ENCODE data around the gene FCHSD2.
A peak's percentile ranks its signal among the peaks of the same experiment; 100 is the strongest.
"Not testable (repeated sequence)": the region's sequence is repeated elsewhere in the genome, so short reads cannot be mapped to it uniquely, and the experiment has no call there.

Gene FCHSD2

DNA sequence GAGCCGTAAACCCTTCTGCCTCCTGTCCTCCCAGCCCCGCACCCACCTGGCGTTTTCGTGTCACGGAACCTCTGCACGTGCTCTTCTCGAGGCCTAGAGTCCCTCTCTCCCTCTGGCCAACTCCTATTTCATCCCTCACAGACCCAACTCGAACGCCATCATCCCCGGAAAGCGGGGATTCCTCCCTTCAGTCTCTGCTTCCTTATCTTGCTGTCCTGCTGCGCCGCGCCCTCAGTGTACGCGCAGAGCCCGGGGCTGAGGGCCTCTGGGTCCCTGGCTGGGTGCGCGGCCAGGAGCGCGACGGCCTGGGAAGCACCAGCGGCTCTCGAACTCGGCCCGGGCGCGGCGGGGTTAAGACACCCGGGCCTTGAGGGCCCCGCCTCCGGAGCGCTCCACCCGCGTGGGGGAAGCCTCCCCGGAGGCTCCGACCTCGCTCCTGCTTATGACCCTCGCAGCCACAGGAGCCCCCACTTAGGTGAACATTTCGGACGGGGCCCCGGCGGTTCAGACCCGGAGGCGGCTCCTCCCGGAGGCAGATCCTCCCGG is 328.3 kb downstream of the FCHSD2 start:
- DNase-seq, result peak; percentile 82

DNA sequence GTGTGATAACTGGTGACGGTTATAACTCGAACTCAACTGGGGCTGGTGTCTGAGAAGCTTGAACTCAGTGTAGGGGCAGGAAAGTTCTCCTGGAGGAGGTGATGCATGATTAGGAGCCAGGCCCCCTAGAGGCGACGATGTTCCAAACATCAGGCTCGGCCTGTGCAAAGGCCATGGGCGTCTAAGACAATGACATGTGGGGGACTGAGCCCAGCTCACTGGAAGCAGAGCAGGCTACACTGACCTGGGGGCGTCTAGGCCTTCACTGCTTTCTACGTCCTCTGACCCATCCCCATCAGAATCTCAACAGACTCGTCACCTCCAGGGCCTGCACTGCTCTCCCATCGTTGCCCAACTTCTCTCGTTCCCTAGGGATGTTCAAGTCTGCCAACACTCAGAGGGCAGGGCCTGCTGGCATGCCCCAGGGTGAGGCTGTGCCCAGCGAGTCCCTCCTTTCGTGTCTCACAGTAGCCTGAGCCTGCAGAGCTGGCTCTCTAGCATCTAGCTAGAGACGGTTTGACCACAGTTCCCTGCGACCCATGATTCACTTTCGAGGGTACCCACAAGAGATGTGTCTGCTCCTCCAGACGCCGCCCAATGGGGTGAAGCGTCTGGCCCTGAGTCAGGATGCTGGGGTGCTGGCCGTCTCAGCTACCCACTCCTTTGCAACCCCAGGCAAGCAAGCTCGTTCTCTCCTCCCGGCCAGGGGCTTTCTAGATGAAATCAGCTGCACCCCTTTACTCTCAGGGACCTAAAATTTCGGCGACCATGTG is 329.0 kb downstream of the FCHSD2 start:
- DNase-seq, result peak; percentile 10

DNA sequence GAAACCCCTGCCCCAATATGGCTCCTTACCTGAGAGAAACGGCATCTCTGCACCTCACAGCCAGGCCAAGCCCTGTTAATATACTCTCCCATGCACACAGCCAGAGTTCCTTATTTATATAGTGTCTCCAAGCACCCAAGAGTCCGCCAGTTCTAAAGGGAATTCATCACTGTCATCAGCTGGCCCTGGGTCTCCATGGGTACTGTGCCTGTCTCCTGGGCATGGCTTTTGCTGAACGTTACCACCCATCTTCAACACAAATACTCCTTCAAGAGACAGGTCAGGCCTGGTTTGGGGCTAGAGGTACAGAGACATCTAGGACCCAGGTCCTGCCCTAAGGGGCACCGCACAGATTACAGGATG is 329.5 kb downstream of the FCHSD2 start:
- no peak for DNase-seq

DNA sequence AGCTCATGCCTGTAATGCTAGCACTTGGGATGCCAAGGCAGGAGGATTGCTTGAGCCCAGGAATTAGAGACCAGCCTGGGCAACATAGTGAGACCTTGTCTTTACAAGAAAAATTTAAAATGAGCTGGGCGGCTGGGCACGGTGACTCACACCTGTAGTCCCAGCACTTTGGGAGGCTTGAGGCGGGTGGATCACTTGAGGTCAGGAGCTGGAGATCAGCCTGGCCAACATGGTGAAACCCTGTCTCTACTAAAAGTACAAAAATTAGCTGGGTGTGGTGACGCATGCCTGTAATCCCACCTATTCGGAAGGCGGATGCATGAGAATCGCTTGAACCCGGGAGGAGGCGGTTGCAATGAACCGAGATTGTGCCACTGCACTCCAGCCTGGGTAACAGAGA is 330.4 kb downstream of the FCHSD2 start:
- DNase-seq, result not testable (repeated sequence)

DNA sequence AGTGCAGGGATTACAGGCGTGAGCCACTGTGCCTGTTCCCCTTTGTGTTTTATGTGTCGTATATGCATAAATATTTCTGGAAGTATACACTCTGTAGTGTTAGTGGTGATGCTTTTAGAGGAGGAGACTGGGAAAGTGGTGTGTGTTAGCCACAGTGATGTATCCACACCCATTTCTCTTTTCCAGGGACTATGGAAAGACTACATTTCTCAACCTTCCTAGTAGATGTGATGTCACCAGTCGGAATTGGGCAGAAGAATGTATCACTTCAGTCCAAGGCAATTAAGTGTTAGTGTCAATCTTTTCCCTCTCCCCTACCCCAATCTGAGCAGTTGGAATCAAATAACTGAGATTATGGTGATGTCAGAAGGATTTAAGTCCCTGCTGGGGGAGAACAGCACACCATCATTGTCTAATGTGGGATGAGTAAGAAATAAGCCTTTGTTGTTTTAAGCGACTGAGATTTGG is 333.8 kb downstream of the FCHSD2 start:
- DNase-seq, result no peak

DNA sequence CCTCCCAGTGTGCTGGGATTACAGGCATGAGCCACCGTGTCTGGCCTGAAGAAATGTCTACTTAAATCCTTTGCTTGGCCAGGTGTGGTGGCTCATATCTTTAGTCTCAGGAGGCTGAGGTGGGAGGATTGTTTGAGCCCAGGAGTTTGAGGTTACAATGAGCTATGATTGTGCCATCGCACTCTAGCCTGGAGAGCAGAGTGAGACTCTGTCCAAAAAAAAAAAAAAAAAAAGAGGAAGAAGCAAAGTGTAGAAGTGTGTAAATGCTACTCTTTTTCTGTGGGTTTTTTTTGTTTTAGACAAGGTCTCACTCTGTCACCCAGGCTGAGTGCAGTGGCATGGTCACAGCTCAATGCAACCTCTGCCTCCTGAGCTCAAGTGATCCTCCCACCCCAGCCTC is 334.3 kb downstream of the FCHSD2 start:
- no peak for DNase-seq

DNA sequence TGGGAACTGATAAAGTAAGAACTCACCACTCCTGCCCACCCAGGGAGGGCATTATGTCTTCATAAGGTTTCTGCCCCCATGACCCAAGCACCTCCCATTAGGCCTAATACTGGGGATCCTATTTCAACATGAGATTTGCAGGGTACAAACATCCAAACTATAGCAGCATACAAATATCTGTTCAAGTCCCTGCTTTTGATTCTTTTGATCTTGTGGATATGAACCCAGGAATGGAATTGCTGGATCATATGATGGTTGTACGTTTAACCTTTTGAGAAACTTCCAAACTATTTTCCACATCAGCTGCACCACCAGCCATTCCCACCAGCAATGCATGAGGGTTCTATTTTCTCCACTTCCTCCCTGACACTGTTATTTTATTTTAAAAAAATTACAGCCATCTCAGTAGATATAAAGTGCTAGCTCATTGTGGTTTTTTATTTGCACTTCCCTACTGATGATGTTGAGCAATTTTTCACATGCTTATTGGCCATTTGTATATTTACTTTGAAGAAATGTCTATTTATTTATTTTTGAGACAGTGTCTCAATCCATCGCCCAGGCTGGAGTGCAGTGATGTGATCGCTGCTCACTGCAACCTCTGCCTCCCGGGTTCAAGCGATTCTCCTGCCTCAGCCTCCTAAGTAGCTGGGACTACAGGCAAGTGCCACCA is 335.0 kb downstream of the FCHSD2 start:
- no peak for DNase-seq

DNA sequence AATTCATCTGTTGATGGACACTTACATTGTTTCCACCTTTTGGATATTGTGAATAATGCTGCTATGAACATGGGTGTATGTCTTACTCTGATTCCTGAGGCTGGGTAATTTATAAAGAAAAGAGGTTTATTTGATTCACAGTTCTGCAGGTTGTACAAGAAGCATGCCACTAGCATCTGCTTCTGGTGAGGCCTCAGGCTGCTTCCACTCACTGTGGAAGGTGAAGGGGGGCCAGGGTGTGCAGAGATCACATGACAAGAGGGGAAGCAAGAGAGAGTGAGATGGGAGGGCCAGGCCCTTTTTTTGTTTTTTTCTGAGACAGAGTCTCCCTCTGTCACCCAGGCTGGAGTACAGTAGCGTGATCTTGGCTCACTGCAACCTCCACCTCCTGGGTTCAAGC is 335.7 kb downstream of the FCHSD2 start:
- not testable (repeated sequence) for DNase-seq

DNA sequence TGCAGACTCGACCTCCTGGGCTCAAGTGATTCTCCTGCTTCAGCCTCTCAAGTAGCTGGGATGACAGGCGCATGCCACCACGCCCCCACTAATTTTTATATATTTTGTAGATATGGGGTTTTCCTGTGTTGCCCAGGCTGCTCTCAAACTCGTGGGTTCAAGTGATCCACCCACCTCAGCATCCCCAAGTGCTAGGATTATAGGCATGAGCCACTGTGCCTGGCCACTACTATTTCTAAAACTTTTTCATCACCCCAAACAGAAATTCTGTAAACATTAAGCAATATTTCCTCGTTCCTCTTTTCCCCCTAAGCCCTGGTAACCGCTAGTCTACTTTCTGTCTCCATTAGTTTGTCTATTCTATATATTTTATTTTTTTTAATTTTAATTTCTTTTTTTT is 336.9 kb downstream of the FCHSD2 start:
- DNase-seq, result no peak

DNA sequence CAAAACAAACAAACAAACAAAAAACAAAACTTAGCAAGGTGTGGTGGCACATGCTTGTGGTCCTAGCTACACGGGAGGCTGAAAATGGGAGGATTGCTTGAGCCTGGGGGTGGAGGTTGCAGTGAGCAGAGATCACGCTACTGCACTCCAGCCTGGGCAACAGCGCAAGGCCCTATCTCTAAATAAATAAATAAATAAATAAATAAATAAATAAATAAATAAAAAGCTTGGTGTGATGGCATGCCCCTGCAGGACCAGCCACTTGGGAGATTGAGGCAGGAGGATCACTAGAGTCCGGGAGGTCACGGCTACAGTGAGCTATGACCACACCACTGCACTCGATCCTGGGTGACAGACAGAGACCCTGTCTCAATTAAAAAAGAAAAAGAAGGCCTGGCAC is 339.3 kb downstream of the FCHSD2 start:
- DNase-seq, result no peak

DNA sequence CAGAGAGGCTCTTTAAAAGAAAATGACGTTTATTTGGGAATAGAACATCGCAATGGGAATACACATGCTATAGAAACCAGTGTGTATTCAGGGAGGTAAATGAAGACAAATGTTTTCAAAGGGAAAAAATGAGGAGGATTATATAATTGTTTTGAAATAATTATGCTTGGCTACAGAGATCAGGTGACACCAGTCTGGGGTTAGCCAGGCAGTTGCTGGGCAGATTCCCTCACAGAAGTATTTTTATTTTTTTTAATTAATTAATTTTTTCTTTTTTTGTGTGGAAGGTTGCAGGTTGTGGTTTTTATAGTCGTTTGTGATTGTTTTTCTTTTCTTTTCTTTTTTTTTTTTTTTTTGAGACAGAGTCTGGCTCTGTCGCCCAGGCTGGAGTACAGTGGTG is 342.7 kb downstream of the FCHSD2 start:
- no peak for DNase-seq

DNA sequence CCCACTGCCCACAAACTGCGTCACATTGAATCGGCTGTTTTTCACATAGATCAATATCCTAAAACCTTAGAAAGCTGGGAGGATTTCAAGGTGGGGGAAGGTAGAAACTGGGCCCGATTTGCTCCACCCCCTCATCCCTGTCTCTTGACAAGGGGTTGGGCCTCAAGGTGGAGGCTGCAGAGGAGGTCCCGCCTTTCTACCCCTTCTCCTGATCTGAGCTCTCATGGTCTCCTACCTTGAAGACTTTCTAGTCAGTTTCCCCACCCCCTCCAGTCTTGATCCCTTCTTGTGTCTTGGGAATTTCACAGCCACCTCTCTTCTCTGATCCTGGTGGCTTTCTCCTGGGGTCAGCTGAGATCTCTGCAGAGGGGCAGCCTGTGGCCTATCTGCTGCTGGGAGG is 343.8 kb downstream of the FCHSD2 start:
- DNase-seq, result no peak

DNA sequence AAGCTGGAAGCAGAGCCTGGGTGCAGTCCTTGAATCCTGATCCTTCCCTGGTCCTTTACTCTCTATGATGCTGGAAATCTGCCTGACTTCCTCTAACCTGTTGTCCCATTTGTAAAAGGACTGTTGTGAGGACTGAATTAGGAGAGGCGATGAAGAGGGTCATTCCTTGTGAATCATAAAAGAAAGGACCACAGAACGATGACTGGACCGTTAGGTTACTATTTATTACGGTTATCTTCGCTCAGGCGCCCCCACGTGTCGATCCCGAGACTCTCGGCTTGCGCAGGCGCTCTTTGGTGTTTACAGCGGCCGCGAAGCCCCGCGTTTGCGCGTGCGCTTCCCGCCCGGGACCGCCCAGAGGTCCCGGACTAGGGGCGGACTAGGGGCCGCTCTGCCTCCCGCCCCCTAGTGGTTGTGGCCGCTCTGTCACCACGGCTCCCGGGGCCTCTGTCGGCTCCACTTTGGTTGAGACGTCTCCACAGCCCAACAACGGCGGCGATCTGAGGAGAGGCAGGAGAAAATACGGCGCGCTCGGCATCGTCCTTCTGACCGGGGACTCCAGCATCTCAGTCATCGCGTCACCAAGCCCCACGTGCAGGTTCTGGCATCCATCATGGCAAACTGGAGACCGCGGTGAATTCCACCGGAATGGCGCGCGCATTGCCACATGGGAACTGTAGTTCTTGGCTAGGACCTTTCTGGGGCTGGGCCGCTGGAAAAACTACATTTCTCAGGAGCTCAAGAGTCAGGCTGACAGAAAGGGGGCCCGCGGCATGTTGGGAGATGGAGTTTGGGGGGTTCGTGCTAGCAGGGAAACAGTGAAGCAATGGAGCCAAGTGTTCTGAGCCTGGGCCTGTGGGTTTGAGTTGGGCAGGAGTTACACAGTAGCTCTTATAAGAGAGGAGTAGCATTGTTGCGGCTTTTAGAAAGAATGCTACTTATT is 348.4 kb downstream of the FCHSD2 start, which contains the start of gene STARD10:
STARD10 (minus strand) TSS at position 623 of the 943 bp plus-strand sequence. CDS start 12,866 bp downstream, outside the sequence.
- peak; percentile 98 for DNase-seq

DNA sequence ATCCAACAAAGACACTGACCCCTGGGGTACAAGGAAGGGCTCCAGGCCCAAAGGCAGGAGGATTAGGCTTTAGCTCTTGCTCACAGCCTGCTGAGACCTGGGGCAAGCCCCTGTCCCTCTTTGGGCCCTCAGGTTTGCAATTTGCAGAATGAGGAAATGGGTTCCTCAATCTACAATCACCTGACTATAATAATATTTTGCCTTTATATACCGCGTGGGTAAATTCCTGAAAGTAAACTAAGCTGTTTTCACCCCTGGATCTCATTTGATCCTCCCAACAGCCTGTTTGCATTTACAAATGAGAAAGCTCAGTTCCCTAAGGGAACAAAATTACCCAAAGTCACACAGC is 349.1 kb downstream of the FCHSD2 start:
- DNase-seq, result no peak

DNA sequence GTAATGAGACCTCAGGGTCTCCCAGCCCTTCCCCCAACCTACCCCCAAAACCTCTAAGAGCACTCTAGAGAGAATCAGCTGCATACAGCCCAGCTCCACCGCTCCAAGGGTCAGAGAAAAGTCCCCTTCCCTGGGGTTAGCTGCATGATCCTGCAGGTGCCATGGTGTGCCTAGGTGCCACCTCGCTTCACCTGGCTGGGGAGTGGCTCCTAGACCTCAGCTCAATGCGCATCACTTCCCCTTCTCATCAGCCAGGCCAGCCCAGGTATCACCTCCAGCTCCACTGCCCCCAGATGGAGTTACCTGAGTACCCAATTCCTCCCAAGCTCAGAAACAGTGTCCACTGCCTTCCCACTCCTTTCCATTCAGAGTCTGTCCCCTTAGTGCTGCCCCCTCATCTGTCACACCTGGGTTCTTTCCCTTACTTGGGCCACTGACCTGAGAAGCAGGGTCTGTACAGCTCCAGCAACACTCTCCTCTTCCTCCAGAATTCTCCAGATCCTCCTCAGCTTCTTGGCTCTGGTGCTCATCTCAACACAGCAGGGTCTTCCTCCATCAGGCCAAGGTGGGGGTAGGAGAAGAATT is 349.6 kb downstream of the FCHSD2 start:
- no peak for DNase-seq

DNA sequence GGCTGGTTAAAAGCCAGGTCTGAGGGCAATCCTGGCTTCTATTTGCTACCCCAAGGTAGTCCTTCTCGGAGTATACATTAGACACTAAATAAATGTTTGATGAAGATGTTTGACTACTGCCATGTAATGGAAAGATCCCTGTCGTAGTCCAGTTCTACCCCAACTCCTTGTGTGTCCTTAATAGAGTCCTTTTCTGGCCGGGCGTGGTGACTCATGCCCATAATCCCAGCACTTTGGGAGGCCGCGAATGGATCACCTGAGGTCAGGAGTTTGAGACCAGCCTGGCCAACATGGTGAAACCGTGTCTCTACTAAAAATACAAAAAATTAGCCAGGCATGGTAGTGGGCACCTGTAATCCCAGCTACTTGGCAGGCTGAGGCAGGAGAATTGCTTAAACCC is 350.9 kb downstream of the FCHSD2 start:
- not testable (repeated sequence) for DNase-seq

DNA sequence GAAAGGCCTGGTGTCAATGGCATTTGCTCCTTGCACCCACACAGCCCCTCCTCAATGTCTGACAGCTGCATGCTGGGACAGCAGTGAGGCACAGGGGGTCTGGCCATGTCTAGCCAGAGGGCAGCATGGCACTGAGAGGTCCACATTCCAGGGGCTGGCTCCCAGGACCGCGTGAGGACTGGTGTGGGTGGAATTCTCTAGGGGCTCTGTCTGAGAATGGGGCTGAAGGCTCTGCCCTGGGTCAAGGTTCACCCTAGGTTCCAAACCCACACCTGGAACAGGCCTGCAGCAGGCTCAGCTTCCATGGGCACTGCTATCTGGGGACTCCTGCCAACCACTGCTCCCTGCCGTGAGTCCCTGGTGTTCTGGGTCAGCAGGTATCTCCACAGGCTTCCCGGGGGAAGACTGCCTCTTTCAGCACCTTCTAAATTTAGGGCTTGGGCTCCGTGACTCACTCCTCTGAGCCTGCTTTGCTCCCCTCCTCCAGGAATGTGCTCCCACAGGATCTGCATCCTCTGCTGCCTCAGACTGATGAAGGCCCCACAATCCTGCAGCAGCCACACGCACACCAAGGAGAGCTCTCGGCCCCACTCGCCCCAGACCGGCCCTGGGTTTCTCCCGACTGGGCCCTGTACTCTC is 352.5 kb downstream of the FCHSD2 start:
- DNase-seq, result no peak

DNA sequence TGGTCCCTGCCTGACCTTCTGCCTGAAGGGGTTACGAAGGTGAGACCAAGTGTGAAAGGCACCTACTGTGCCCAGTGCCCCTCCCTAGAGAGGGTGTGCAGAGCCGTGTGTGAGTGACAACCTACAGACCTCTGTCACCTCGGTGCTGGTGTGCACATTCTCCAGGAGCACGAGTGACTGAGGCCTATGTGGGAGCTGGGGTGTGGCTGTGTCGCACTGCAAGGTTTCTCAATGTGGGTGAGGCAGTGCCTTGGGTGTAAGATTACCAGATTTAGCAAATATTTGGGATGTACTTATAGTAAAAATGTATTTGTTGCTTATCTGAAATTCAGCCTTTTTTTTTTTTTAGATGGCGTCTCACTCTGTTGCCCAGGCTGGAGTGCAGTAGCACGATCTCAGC is 353.9 kb downstream of the FCHSD2 start:
- no peak for DNase-seq

DNA sequence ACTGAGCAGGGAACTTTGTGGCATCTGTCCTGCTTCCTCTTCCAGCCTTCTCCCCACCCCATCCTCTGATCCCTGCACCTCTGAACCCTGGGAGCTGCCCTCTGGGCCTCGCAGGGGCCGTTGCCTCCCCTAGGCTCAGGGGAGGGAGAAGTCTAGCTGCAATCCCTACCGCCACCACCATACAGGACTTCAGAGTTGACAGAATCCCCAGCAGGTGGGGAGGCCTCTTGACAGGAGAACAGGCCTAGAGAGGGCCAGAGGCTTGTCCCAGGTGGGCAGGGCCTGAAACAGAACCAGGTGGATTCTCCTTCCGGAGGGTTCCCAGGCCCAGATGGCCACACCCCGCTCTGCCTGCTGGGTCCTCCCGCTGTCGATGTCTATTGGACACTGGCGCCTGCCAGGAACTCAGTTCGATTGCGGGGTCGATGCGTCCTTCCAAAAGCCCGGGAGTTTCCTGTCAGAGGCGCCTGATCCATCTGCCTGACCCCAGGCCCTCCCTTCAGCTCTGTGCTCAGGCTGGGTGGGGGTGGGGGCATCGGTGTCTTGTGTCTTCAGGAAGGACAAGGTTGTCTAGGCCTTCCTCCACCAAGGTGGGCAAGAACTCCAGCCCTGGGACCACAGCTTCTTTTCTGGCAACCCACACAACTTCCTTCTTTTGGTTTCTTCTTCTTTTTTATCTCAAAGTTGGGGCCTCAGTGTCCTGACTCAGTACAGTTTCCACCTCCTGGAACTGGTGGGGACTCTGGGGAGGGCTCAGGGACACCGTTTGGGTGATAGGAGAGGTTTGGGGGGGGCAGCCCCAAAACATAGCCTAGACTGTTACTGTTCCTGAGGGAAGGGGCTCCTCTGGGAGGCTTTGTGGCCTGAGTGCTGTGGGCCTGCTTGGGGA is 354.7 kb downstream of the FCHSD2 start:
- DNase-seq, result no peak

All from NCI-H2227 treated with DMSO at 0.1 percent for 48 hours (cell line).